Body of pancreas (tissue), 4 donors: Measurements from ENCODE around the gene PHF3. TPM values are rescaled to one million over a fixed set of nuclear protein-coding genes. Genes with fewer than 3 reads are reported as not detected.

Experiments
- ATAC-seq: fragments of 150-250 bp; one replicate; pipeline ENCODE4 v1.9.1; 2016
- DNase-seq, 4 donors: peaks; one replicate each; pipeline ENCODE4 v3.0.0-alpha.2; 2019
- H3K27ac ChIP-seq, 4 donors: fragments of 200-600 bp; sonication (generic); 1 replicate in 3 of 4; 2 replicates in 1 of 4; pipeline versions ENCODE4 v1.5.1 to v1.6.1; 2016 to 2019; ENCODE audit warnings: mild to moderate bottlenecking in 1 of 4, mixed read lengths in 1 of 4, moderate library complexity in 1 of 4
- H3K27me3 ChIP-seq, 2 donors: fragments of 200-600 bp; sonication (generic); one replicate each; pipeline ENCODE4 v1.6.0; 2016; ENCODE audit warnings: mild to moderate bottlenecking in 1 of 2
- H3K36me3 ChIP-seq, 2 donors: fragments of 200-600 bp; sonication (generic); replicated peaks in 1 of 2; 2 replicates each; pipeline ENCODE4 v1.5.1; 2016; ENCODE audit warnings: low read depth in 2 of 2; ENCODE audit not compliant: insufficient read depth in 1 of 2
- H3K4me1 ChIP-seq: fragments of 200-600 bp; sonication (generic); one replicate; pipeline ENCODE4 v1.6.0; 2016
- H3K4me3 ChIP-seq, 2 donors: fragments of 200-600 bp; sonication (generic); 1 replicate in 1 of 2; 2 replicates in 1 of 2; pipeline ENCODE4 v1.5.1; 2016 to 2019
- H3K9me3 ChIP-seq, 3 donors: fragments of 200-600 bp; sonication (generic); 1 replicate in 2 of 3; 2 replicates in 1 of 3; pipeline ENCODE4 v1.5.1; 2016
- POLR2A ChIP-seq, 3 donors: fragments of 450-650 bp; IDR thresholded peaks; one replicate each; pipeline ENCODE4 v1.6.1; 2016; ENCODE audit warnings: antibody characterized with exemption in 3 of 3, mild to moderate bottlenecking in 2 of 3
- WGBS, 2 donors: methylation state at CpG; one replicate each; pipeline ENCODE4 v1.1.5; 2017; 5-methylcytosine and 5-hydroxymethylcytosine counted together
- intact Hi-C: fragments of 100-400 bp; cut with DNase I; formaldehyde crosslinking; loops from one replicate; pipeline ENCODE4 v1.15.1; 2023
- total RNA-seq, 2 donors: library from RNA; depleted of rRNA; stranded (reverse); fragments of >200 nt; gene quantifications; one replicate each; pipeline ENCODE4 v1.1.0, GENCODE V29; 2016
- TF ChIP-seq, protein P1 (sequence below), 7 experiments: fragments of 450-650 bp in 4 of 7; fragments of 200-600 bp in 3 of 7; sonication (generic) in 3 of 7; IDR thresholded peaks; one replicate each; pipeline ENCODE4 v1.5.1; 2016 to 2019; ENCODE audit warnings: antibody characterized with exemption in 7 of 7

The PHF3 gene
- total RNA-seq, 2 donors from 2014 or later, result 40.9 to 55.0 TPM

DNA sequence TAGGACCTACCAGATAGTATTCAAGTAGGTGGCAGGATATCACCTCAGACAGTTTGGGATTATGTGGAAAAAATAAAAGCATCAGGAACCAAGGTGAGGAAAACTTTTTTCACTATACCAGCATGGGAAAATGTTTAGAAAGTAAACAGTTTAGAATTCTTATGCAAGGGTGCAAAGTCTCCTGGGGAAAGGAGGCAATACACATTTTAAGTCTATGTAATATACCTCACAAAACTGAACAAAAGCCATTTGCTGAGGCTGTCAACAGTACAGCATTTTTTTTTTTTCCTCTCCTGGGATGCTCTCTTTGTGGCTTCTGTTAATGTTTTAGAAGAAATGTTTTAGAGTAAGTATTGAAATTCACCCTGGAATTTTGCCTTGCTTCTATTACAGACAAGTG is 73.5 kb downstream of the PHF3 start:
- no peaks in the 10 kb centered on the region for H3K27me3 ChIP-seq
- ATAC-seq (no peak), DNase-seq (no peak)
- H3K36me3 ChIP-seq, result peaks cover 12 to 34% of the 10 kb centered on the region in 2 donors
- H3K4me1 ChIP-seq, result no peaks in the 10 kb centered on the region
- no peak overlapping the region for H3K27ac ChIP-seq
- H3K9me3 ChIP-seq, result no peaks in the 10 kb centered on the region
- intact Hi-C loops, result no loop called here
- TF ChIP-seq, protein P1, sequence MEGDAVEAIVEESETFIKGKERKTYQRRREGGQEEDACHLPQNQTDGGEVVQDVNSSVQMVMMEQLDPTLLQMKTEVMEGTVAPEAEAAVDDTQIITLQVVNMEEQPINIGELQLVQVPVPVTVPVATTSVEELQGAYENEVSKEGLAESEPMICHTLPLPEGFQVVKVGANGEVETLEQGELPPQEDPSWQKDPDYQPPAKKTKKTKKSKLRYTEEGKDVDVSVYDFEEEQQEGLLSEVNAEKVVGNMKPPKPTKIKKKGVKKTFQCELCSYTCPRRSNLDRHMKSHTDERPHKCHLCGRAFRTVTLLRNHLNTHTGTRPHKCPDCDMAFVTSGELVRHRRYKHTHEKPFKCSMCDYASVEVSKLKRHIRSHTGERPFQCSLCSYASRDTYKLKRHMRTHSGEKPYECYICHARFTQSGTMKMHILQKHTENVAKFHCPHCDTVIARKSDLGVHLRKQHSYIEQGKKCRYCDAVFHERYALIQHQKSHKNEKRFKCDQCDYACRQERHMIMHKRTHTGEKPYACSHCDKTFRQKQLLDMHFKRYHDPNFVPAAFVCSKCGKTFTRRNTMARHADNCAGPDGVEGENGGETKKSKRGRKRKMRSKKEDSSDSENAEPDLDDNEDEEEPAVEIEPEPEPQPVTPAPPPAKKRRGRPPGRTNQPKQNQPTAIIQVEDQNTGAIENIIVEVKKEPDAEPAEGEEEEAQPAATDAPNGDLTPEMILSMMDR (IDR thresholded peaks at IDR 0.05), result no peak
- no peak for TF ChIP-seq POLR2A (IDR thresholded peaks at IDR 0.05)
- H3K4me3 ChIP-seq, result no peak overlapping the region

DNA sequence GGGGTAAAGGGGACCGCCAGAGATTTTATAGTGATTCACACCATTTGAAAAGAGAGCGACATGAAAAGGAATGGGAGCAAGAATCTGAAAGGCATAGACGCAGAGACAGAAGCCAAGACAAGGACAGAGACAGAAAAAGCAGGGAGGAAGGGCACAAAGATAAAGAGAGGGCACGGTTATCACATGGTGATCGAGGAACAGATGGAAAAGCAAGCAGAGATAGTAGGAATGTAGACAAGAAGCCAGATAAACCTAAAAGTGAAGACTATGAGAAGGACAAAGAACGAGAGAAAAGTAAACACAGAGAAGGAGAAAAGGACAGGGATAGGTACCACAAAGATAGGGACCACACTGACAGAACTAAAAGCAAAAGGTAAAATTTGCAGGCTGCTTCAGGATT is 77.7 kb downstream of the PHF3 start:
- TF ChIP-seq POLR2A (IDR thresholded peaks at IDR 0.05), result no peak
- TF ChIP-seq, protein P1 (IDR thresholded peaks at IDR 0.05), result no peak
- peaks cover 12 to 26% of the 10 kb centered on the region in 2 donors for H3K36me3 ChIP-seq
- intact Hi-C loops, result no loop called here
- DNase-seq (no peak), ATAC-seq (no peak)
- H3K27ac ChIP-seq, result no peak overlapping the region
- WGBS, 2 donors, result 78 to 80% methylated on average over 6 of the region's 6 CpGs
- H3K9me3 ChIP-seq, result no peaks in the 10 kb centered on the region
- no peak overlapping the region for H3K4me3 ChIP-seq
- H3K4me1 ChIP-seq, result no peaks in the 10 kb centered on the region
- no peaks in the 10 kb centered on the region for H3K27me3 ChIP-seq

DNA sequence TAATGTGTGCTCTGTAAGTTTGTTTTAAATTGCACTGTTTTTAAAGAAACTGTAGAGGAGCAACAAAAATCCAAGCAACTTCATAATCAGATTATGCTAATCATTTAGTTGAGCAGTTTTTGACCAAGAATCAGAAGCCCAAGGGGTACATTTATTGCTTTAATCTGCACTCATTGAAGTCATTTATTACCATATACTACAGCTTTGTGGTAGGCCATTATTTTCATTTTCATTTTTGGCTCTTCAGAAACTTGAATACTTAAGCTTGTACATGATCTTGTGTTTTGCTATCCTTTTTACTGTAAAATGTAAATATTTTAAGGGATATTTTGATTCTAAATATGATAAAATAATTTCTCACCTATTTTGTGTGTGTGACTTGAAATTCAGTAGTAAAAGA is 78.5 kb downstream of the PHF3 start:
- no peak overlapping the region for H3K4me3 ChIP-seq
- no peaks in the 10 kb centered on the region for H3K4me1 ChIP-seq
- no peaks in the 10 kb centered on the region for H3K27me3 ChIP-seq
- ATAC-seq (no peak), DNase-seq (no peak)
- H3K27ac ChIP-seq, result no peak overlapping the region
- TF ChIP-seq POLR2A (IDR thresholded peaks at IDR 0.05), result no peak
- TF ChIP-seq, protein P1 (IDR thresholded peaks at IDR 0.05), result no peak
- no peaks in the 10 kb centered on the region for H3K9me3 ChIP-seq
- intact Hi-C loops, result no loop called here
- H3K36me3 ChIP-seq, result peaks cover 12 to 26% of the 10 kb centered on the region in 2 donors

DNA sequence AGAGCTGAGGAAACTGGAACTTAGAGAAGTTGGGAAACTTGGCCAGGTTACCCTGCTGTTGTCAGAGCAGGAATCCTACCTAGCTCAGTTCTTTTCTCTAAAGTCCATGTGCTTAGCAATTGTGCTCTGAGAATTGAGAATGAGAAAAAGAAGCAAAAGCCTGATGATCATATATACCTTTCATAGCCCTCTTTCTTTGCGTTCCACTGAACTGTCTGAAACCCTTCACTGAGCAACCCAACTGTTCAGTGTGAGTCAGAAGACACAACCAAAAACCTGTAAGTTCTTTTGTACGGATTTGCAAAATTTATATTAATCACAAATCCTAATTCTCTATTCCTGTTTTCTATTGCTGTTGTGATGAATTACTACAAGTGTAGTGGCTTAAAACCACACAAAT is 80.6 kb downstream of the PHF3 start:
- 95 to 100% methylated on average over 2 of the region's 2 CpGs for WGBS, 2 donors
- peaks cover 5 to 18% of the 10 kb centered on the region in 2 donors for H3K36me3 ChIP-seq
- DNase-seq, result no peak
- intact Hi-C loops, result no loop called here
- H3K4me1 ChIP-seq, result no peaks in the 10 kb centered on the region
- H3K27me3 ChIP-seq, result no peaks in the 10 kb centered on the region
- TF ChIP-seq POLR2A (IDR thresholded peaks at IDR 0.05), result no peak
- TF ChIP-seq, protein P1 (IDR thresholded peaks at IDR 0.05), result no peak
- H3K9me3 ChIP-seq, result no peaks in the 10 kb centered on the region
- no peak overlapping the region for H3K4me3 ChIP-seq
- ATAC-seq, result no peak
- H3K27ac ChIP-seq, result no peak overlapping the region

DNA sequence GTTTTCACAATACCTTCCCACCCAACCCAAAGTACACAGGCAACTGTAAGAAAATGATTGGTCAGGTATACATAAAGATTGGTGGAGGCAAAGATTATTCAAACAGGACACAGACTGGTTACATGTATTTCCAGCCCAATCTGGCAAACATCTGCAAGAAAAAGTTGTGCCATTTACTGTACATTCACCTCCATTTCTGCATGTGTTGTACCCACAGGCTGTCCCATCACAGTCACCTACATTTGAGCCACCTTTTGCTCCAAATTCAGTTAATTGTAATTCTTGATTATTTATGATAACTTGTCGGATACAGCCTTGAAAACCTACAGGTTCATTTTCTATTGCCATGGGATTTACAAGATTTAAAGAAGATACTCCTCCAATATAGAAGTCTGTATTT is 85.6 kb downstream of the PHF3 start:
- H3K27me3 ChIP-seq, result no peaks in the 10 kb centered on the region
- no peaks in the 10 kb centered on the region for H3K36me3 ChIP-seq
- no peak for DNase-seq
- no peak for TF ChIP-seq POLR2A (IDR thresholded peaks at IDR 0.05)
- TF ChIP-seq, protein P1 (IDR thresholded peaks at IDR 0.05), result no peak
- 47 to 63% methylated on average over 1 of the region's 1 CpG for WGBS, 2 donors
- H3K4me3 ChIP-seq, result no peak overlapping the region
- intact Hi-C loops, result no loop called here
- no peak for ATAC-seq
- H3K4me1 ChIP-seq, result peaks cover 8% of the 10 kb centered on the region
- H3K9me3 ChIP-seq, result no peaks in the 10 kb centered on the region
- no peak overlapping the region for H3K27ac ChIP-seq
